ENCODE data around the gene TTC34. TPM values are rescaled to one million over a fixed set of nuclear protein-coding genes. Genes with fewer than 3 reads are reported as not detected.

Gene TTC34
- total RNA-seq, 1 donor from 2014 or later, result 0.09 TPM

- no peak overlapping the region for H3K27ac ChIP-seq
- no peaks in the 10 kb centered on the region for H3K9me3 ChIP-seq (ENCODE audit: low read depth)
- no peaks in the 10 kb centered on the region for H3K79me2 ChIP-seq (ENCODE audit: low read depth)
- H4K20me1 ChIP-seq (ENCODE audit: low read depth), result no peaks in the 10 kb centered on the region
- no peaks in the 10 kb centered on the region for H3F3A ChIP-seq (ENCODE audit: low read depth)
- no peak overlapping the region for H2AFZ ChIP-seq (replicated peaks)
- H3K4me1 Mint-ChIP-seq, result peaks cover 3% of the 10 kb centered on the region
- H3K4me3 ChIP-seq, result no peak overlapping the region
- H3K4me1 ChIP-seq, result no peaks in the 10 kb centered on the region
- DNase-seq (ENCODE audit: low spot score), result no peak
- no peaks in the 10 kb centered on the region for H3K36me3 Mint-ChIP-seq
- H3K27ac Mint-ChIP-seq, result no peak overlapping the region
- no peak overlapping the region for H3K4me2 ChIP-seq
- H3K27me3 ChIP-seq, result no peaks in the 10 kb centered on the region
- no peaks in the 10 kb centered on the region for H3K36me3 ChIP-seq
- TF ChIP-seq EZH2 (IDR thresholded peaks at IDR 0.05) (no peak), CTCF (IDR thresholded peaks at IDR 0.05) (no peak), EZH2phosphoT487 (IDR thresholded peaks at IDR 0.05) (no peak)
- H3K4me3 Mint-ChIP-seq, result no peak overlapping the region
- no peak overlapping the region for H3K9ac ChIP-seq
- H3K9me3 Mint-ChIP-seq, result peaks cover 3% of the 10 kb centered on the region
- H3K27me3 Mint-ChIP-seq (ENCODE audit: insufficient read depth, low read depth), result peaks cover 2% of the 10 kb centered on the region
Measured at GRCh38 chr1:2594001-2594640, 207.4 kb downstream of the TTC34 start.

- TF ChIP-seq EZH2 (IDR thresholded peaks at IDR 0.05) (no peak), EZH2phosphoT487 (IDR thresholded peaks at IDR 0.05) (no peak), CTCF (IDR thresholded peaks at IDR 0.05) (no peak)
- H2AFZ ChIP-seq (replicated peaks), result no peak overlapping the region
- no peaks in the 10 kb centered on the region for H3K4me1 ChIP-seq
- H3K4me2 ChIP-seq, result no peak overlapping the region
- Mint-ChIP-seq H3K36me3 (no peaks in the 10 kb centered on the region), H3K27ac (no peak overlapping the region), H3K4me1 (peaks cover 3% of the 10 kb centered on the region), H3K27me3 (ENCODE audit: insufficient read depth, low read depth) (peaks cover 2% of the 10 kb centered on the region), H3K9me3 (no peaks in the 10 kb centered on the region), H3K4me3 (no peak overlapping the region)
- H3K27ac ChIP-seq, result no peak overlapping the region
- H3K4me3 ChIP-seq, result no peak overlapping the region
- no peaks in the 10 kb centered on the region for H3K27me3 ChIP-seq
- H3F3A ChIP-seq (ENCODE audit: low read depth), result no peaks in the 10 kb centered on the region
- H3K9me3 ChIP-seq (ENCODE audit: low read depth), result no peaks in the 10 kb centered on the region
- no peaks in the 10 kb centered on the region for H4K20me1 ChIP-seq (ENCODE audit: low read depth)
- H3K36me3 ChIP-seq, result no peaks in the 10 kb centered on the region
- DNase-seq (ENCODE audit: low spot score), result no peak
- no peaks in the 10 kb centered on the region for H3K79me2 ChIP-seq (ENCODE audit: low read depth)
- H3K9ac ChIP-seq, result no peak overlapping the region
Measured at GRCh38 chr1:2593251-2593878, 208.1 kb downstream of the TTC34 start.

- Histone ChIP-seq H3K9me3 (ENCODE audit: low read depth) (no peaks in the 10 kb centered on the region), H2AFZ (replicated peaks) (no peak overlapping the region), H3K36me3 (no peaks in the 10 kb centered on the region), H3K4me2 (no peak overlapping the region), H3K9ac (no peak overlapping the region), H3K27ac (no peak overlapping the region), H3K4me3 (no peak overlapping the region), H3K79me2 (ENCODE audit: low read depth) (peaks cover 2% of the 10 kb centered on the region), H4K20me1 (ENCODE audit: low read depth) (peaks cover 2% of the 10 kb centered on the region), H3K27me3 (no peaks in the 10 kb centered on the region), H3K4me1 (peaks cover 1% of the 10 kb centered on the region), H3F3A (ENCODE audit: low read depth) (no peaks in the 10 kb centered on the region)
- Mint-ChIP-seq H3K27me3 (ENCODE audit: insufficient read depth, low read depth) (peaks cover 2% of the 10 kb centered on the region), H3K27ac (peak overlapping the region; percentile 66), H3K36me3 (no peaks in the 10 kb centered on the region), H3K4me1 (peaks cover 3% of the 10 kb centered on the region), H3K4me3 (no peak overlapping the region), H3K9me3 (no peaks in the 10 kb centered on the region)
- DNase-seq (ENCODE audit: low spot score), result no peak
- no peak for TF ChIP-seq CTCF (IDR thresholded peaks at IDR 0.05)
- no peak for TF ChIP-seq EZH2phosphoT487 (IDR thresholded peaks at IDR 0.05)
- TF ChIP-seq EZH2 (IDR thresholded peaks at IDR 0.05), result no peak
Measured at GRCh38 chr1:2592672-2593071, 208.8 kb downstream of the TTC34 start.

Data from neural progenitor cell (in vitro differentiated cells).